NOMO-1 treated with DMSO at 0.1 percent for 48 hours (cell line): ENCODE data around the gene ARMS2.

Source experiments
- DNase-seq: peaks from one replicate; lab custom pipeline; 2025; ENCODE audit not compliant: unreplicated experiment; lab: John Stamatoyannopoulos, UW

The ARMS2 gene

GRCh38 chr10:122454603-122455080, at the start of gene ARMS2:
Gene ARMS2 (plus strand): TSS chr10:122454653. CDS start chr10:122454728, 75 bp downstream.
- no peak for DNase-seq

- no peak for DNase-seq
These were observed 46.9 kb upstream of the ARMS2 start for GRCh38 chr10:122407375-122408125.

- no peak for DNase-seq
These were observed 41.1 kb upstream of the ARMS2 start for GRCh38 chr10:122413327-122413726.

GRCh38 chr10:122417667-122418066, 36.8 kb upstream of the ARMS2 start:
- DNase-seq: no peak

GRCh38 chr10:122419016-122419415, 35.4 kb upstream of the ARMS2 start:
- DNase-seq: no peak

GRCh38 chr10:122419876-122420623, 34.4 kb upstream of the ARMS2 start:
- no peak for DNase-seq

- no peak for DNase-seq
These were observed 33.8 kb upstream of the ARMS2 start for GRCh38 chr10:122420624-122421007.

- no peak for DNase-seq
These were observed 33.3 kb upstream of the ARMS2 start for GRCh38 chr10:122421054-122421625.

- no peak for DNase-seq
These were observed 32.7 kb upstream of the ARMS2 start for GRCh38 chr10:122421742-122422141.

- no peak for DNase-seq
These were observed 32.0 kb upstream of the ARMS2 start for GRCh38 chr10:122422266-122422989.

GRCh38 chr10:122424059-122424458, 30.4 kb upstream of the ARMS2 start:
- DNase-seq: no peak

GRCh38 chr10:122426829-122427228, 27.6 kb upstream of the ARMS2 start:
- no peak for DNase-seq

- DNase-seq: no peak
These were observed 27.2 kb upstream of the ARMS2 start for GRCh38 chr10:122427280-122427679.

GRCh38 chr10:122435212-122435827, 19.1 kb upstream of the ARMS2 start:
- peak; percentile 34 for DNase-seq

- DNase-seq: no peak
These were observed 12.5 kb upstream of the ARMS2 start for GRCh38 chr10:122441961-122442360.

GRCh38 chr10:122445469-122445868, 9.0 kb upstream of the ARMS2 start:
- DNase-seq: no peak

GRCh38 chr10:122445904-122446303, 8.5 kb upstream of the ARMS2 start:
- no peak for DNase-seq

GRCh38 chr10:122446668-122447423, 7.6 kb upstream of the ARMS2 start:
- DNase-seq: no peak

- DNase-seq: no peak
These were observed 5.9 kb upstream of the ARMS2 start for GRCh38 chr10:122448600-122448999.

- no peak for DNase-seq
These were observed 5.3 kb upstream of the ARMS2 start for GRCh38 chr10:122449153-122449552.
